ENCODE data around the gene EFCC1. TPM values are rescaled to one million over a fixed set of nuclear protein-coding genes. Genes with fewer than 3 reads are reported as not detected.

The EFCC1 gene
- total RNA-seq, 1 donor = not detected

DNA sequence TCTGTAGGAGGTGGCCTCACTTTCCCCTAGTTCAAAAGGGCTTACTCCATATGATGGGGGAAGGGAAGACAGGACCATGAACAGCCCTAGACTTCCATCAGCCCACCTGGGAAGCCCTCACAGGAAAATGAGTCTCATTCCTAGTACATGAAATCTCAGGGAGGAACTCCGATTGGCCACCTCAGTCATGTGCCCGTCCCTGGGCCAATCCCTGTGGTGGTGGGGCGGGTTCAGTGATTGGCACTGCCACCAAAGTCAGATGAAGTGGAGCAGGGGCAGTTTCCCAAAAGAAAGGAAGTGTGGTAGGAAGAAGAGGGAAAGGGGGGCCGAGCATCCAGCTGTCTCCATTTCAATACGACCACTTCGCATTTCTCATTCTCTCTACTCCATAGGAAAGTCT lies 33.5 kb downstream of the EFCC1 start:
- TF ChIP-seq CTCF (IDR thresholded peaks at IDR 0.05; ENCODE audit: insufficient read depth, low read length) = no peak
- DNase-seq (ENCODE audit: low read depth) = no peak

DNA sequence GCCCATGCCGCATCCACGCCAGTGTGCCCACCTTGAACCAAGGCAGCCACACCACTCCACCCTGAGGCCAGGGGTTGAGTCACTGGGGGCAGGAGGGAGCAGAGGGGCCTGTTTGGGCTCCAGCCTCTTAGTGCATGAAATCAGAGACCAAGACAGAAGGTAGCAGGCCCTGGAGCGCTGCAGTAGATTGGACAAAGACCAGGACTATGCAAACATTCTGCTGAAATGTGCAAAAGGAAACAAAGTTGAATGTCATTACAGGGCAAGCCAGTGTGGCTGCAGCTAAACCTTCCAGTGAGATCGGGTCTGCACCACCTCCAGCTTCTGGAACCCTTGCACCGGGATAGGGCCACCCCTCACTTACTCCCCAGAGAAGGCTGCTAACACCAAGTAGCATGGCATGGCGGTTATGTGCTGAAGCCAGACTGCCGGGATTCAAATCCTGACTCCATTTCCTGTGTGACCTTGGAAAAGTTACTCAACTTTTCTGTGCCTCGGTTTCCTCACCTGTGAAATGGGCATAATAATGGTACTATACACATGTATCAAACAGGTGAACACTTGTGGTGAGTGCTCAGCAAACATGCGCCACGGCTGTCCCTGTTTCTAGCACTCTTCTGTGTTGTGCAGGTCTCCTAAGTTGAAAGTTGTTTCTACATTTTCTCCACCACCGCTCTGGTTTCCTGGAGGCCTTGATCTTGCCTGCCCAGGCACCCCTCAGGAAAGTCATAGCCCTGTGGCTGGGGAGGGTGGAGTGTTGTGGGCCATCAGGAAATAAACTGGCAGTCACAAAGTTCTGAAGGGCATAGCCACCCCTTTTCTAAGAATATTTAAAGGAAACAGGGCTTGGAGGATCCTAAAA lies 34.5 kb downstream of the EFCC1 start:
- H3K4me3 ChIP-seq (ENCODE audit: low read depth, low read length) = no peak overlapping the region
- DNase-seq (ENCODE audit: low read depth) = no peak
- TF ChIP-seq CTCF (IDR thresholded peaks at IDR 0.05; ENCODE audit: insufficient read depth, low read length) = no peak

More for the DNA sequence above, 33.5 kb downstream of the EFCC1 start:
- no peak overlapping the region for H3K4me3 ChIP-seq (ENCODE audit: low read depth, low read length)

DNA sequence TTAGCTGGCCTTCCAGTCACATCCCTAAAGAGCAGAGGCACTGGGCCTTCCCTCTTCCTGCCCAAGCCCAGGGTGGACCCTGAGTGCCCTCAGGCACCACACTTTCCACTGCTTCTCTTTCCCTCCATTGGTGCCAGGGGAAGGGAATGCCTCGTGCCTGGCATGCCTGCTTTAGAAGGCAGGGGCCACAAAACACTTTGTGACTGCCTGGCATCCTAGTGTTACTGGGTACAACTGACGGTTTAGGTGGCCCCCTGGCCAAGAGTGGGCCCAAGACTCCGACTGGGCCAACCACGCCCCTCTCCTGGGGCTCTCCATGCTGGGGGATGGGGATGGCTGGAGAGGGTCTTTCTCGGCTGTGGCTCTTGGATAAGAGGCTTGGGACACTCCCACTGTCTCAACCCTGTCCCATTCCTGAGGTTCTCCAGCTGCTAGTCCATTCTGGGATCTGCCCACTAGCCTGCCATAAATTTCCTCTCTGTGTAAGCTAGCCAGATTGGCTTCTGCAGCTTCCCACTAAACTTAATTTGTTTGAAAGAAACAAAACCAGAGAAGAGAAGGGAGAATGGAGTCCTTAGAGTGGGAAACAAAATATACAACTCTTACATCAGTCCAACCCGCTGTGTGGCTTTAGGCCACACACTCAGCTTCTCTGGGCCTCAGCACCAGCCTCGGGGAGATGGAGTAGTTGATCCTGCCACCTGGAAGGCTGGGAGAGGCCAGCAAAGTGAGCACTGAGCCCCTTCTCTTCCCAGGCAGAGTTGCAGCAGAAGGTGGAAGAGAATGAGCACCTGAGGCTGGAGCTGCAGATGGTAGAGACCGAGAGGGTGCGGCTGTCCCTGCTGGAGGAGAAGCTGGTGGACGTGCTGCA lies 35.4 kb downstream of the EFCC1 start:
- DNase-seq (ENCODE audit: low read depth) = no peak
- TF ChIP-seq CTCF (IDR thresholded peaks at IDR 0.05; ENCODE audit: insufficient read depth, low read length) = no peak

DNA sequence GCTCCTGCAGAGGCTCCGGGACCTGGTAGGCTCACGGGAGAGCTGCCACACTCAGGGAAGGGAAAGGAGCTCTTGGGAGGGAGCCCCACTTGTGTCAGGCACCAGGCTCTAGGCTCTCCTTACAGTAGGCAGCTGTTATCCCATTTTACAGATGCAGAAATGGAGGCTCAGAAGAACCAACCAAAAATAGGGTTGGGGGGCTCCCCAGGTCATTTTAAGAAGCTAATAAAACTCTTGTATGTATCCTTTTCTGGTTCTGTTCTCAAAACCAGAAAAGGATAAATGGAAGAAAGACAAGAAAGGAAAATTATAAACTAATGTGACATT lies 36.0 kb downstream of the EFCC1 start:
- TF ChIP-seq CTCF (IDR thresholded peaks at IDR 0.05; ENCODE audit: insufficient read depth, low read length) = no peak
- DNase-seq (ENCODE audit: low read depth) = no peak
- no peak overlapping the region for H3K4me3 ChIP-seq (ENCODE audit: low read depth, low read length)

More for the DNA sequence above, 35.4 kb downstream of the EFCC1 start:
- H3K4me3 ChIP-seq (ENCODE audit: low read depth, low read length) = no peak overlapping the region

- DNase-seq (ENCODE audit: low read depth) = no peak
- H3K4me3 ChIP-seq (ENCODE audit: low read depth, low read length) = no peak overlapping the region
- no peak for TF ChIP-seq CTCF (IDR thresholded peaks at IDR 0.05; ENCODE audit: insufficient read depth, low read length)
These were observed 37.2 kb downstream of the EFCC1 start for GRCh38 chr3:129038121-129038855.

DNA sequence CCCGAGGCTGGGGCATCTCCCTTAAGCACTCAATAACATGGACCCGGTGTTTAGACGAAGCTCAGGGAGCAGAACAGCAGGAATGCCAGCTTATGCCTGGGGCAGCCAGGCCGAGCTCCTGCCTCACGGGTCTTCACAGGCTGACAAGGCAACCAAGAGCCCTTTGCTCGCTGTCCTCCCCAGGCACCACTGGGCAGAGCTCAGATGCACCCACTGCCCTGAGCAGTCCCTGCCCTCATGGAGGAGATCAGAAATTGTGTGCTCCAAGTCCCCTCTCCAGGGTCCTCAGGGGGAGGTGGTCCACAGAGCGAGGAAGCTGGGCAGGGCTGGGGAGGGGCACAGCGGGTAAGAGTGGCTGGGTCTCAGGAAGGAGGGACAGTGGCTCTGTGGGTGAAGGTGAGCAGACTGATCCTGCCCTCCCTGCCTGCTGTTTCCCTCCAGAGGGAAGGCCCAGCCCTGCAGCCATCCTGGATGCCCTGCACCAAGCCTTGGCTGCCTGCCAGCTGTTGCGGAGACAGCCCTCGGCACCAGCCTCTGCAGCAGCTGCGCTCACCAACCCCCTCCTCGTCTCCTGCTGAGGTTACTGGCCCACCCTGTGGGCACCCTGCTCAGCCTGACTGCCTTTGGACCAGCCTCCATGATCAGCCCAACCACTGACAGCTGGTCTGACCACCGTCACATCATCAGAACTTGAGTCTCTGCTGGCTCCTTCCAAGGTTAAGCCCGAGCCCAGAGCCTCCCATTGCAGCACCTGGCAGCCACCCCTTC lies 38.4 kb downstream of the EFCC1 start:
- TF ChIP-seq CTCF (IDR thresholded peaks at IDR 0.05; ENCODE audit: insufficient read depth, low read length) = no peak
- no peak overlapping the region for H3K4me3 ChIP-seq (ENCODE audit: low read depth, low read length)
- no peak for DNase-seq (ENCODE audit: low read depth)
